ENCODE results near the gene CDON.

DNA sequence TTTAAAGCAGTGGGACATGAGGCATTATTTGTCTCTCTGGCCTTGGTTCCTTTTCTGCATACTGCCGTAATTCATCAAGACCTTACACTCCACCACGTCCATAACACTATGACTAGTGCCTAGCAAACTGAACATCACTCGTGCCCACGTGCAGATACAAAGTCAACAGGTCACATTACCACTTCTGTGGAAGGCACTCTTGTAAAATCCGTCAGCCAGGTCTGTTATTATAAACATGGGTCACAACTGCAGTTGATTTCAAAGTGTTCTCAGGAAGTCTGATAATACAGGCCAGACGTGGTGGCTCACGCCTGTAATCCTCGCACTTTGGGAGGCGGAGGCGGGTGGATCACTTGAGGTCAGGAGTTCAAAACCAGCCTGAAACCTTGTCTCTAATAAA is 102.7 kb downstream of the CDON start:
- TF ChIP-seq, protein P1, sequence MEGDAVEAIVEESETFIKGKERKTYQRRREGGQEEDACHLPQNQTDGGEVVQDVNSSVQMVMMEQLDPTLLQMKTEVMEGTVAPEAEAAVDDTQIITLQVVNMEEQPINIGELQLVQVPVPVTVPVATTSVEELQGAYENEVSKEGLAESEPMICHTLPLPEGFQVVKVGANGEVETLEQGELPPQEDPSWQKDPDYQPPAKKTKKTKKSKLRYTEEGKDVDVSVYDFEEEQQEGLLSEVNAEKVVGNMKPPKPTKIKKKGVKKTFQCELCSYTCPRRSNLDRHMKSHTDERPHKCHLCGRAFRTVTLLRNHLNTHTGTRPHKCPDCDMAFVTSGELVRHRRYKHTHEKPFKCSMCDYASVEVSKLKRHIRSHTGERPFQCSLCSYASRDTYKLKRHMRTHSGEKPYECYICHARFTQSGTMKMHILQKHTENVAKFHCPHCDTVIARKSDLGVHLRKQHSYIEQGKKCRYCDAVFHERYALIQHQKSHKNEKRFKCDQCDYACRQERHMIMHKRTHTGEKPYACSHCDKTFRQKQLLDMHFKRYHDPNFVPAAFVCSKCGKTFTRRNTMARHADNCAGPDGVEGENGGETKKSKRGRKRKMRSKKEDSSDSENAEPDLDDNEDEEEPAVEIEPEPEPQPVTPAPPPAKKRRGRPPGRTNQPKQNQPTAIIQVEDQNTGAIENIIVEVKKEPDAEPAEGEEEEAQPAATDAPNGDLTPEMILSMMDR (IDR thresholded peaks at IDR 0.05): no peak
- TF ChIP-seq, protein P2, sequence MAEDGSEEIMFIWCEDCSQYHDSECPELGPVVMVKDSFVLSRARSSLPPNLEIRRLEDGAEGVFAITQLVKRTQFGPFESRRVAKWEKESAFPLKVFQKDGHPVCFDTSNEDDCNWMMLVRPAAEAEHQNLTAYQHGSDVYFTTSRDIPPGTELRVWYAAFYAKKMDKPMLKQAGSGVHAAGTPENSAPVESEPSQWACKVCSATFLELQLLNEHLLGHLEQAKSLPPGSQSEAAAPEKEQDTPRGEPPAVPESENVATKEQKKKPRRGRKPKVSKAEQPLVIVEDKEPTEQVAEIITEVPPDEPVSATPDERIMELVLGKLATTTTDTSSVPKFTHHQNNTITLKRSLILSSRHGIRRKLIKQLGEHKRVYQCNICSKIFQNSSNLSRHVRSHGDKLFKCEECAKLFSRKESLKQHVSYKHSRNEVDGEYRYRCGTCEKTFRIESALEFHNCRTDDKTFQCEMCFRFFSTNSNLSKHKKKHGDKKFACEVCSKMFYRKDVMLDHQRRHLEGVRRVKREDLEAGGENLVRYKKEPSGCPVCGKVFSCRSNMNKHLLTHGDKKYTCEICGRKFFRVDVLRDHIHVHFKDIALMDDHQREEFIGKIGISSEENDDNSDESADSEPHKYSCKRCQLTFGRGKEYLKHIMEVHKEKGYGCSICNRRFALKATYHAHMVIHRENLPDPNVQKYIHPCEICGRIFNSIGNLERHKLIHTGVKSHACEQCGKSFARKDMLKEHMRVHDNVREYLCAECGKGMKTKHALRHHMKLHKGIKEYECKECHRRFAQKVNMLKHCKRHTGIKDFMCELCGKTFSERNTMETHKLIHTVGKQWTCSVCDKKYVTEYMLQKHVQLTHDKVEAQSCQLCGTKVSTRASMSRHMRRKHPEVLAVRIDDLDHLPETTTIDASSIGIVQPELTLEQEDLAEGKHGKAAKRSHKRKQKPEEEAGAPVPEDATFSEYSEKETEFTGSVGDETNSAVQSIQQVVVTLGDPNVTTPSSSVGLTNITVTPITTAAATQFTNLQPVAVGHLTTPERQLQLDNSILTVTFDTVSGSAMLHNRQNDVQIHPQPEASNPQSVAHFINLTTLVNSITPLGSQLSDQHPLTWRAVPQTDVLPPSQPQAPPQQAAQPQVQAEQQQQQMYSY (CRISPR knock-in tag; IDR thresholded peaks at IDR 0.05): no peak
- TF ChIP-seq ATF3 (CRISPR knock-in tag; conservative IDR thresholded peaks at IDR 0.05) (no peak), TEAD4 (CRISPR knock-in tag; IDR thresholded peaks at IDR 0.05) (no peak)
